Kasumi-1 (cell line): ENCODE data around the gene MSI1.

Source experiments
- DNase-seq, 2 experiments: peaks; one replicate each; lab custom pipeline; 2025; lab: John Stamatoyannopoulos, UW

MSI1 gene

GRCh38 chr12:120321382-120322202 is 47.4 kb downstream of the MSI1 start:
- DNase-seq = no peak

- DNase-seq = peak; percentile 99
Measured at GRCh38 chr12:120317224-120318105, 51.5 kb downstream of the MSI1 start.

- peak; percentile 39 to 40 for DNase-seq
Measured at GRCh38 chr12:120316798-120317223, 52.2 kb downstream of the MSI1 start.

GRCh38 chr12:120314220-120314619 is 54.7 kb downstream of the MSI1 start:
- peak; percentile 9 to 11 for DNase-seq

- peak; percentile 96 to 97 for DNase-seq
Measured at GRCh38 chr12:120301962-120302815, 66.8 kb downstream of the MSI1 start, which contains the start of gene SIRT4. Gene SIRT4, plus strand, starts transcription at chr12:120302321. Its CDS starts 1,241 bp downstream, at chr12:120303562.

GRCh38 chr12:120292661-120293531 is 76.1 kb downstream of the MSI1 start, which contains the start of gene RNU4-1:
Gene RNU4-1, minus strand, starts transcription at chr12:120293237.
- peak; percentile 92 to 96 for DNase-seq

- DNase-seq = no peak
Measured at GRCh38 chr12:120292411-120292660, 76.6 kb downstream of the MSI1 start.
